Measurements from ENCODE around the gene KCNQ2. TPM values are rescaled to one million over a fixed set of nuclear protein-coding genes. Genes with fewer than 3 reads are reported as not detected.

The KCNQ2 gene
- total and polyA plus RNA-seq, 2 experiments from 2014 or later, result 68.5 to 92.4 TPM

DNA sequence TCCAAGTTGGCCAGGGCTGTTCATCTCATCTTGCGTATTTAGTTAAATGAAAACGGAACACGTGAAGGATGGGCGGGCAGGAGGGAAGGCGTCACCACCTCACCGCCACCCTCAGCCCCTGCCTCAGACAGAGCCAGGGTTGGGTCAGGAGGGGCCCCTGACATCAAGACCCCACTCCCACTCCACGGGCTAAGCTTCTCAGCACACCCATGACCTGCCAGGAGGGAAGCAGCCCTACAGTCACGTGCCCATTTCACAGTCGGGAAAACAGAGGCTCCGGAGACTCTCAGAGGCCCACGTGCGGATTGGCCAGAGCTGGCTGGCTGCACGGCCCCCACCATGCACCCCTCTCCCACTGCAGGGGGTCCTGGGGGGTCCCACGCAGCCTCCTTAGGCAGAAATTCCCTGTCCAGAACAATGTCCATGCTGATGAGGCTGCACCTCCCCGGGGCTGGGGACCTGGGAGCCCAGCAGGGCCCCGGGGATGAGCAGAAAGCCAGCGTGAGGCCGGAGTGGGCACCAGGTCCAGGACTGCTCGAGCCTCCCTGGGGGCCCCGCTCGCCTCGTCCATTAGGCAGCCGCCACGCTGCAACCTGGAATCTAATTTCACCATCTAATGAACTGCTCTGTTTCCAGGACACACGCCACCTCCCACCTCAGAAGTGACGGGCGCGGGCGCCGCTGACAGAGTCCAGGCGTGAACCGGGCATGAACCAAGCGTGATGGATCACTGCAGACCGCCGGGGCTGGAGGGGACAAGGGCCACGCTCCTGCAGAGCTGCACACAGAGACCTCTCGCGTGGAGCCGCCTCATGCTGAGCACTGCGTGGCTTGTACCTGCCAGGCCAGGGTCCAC lies 15.8 kb downstream of the KCNQ2 start (continued):
- TF ChIP-seq, protein P1, sequence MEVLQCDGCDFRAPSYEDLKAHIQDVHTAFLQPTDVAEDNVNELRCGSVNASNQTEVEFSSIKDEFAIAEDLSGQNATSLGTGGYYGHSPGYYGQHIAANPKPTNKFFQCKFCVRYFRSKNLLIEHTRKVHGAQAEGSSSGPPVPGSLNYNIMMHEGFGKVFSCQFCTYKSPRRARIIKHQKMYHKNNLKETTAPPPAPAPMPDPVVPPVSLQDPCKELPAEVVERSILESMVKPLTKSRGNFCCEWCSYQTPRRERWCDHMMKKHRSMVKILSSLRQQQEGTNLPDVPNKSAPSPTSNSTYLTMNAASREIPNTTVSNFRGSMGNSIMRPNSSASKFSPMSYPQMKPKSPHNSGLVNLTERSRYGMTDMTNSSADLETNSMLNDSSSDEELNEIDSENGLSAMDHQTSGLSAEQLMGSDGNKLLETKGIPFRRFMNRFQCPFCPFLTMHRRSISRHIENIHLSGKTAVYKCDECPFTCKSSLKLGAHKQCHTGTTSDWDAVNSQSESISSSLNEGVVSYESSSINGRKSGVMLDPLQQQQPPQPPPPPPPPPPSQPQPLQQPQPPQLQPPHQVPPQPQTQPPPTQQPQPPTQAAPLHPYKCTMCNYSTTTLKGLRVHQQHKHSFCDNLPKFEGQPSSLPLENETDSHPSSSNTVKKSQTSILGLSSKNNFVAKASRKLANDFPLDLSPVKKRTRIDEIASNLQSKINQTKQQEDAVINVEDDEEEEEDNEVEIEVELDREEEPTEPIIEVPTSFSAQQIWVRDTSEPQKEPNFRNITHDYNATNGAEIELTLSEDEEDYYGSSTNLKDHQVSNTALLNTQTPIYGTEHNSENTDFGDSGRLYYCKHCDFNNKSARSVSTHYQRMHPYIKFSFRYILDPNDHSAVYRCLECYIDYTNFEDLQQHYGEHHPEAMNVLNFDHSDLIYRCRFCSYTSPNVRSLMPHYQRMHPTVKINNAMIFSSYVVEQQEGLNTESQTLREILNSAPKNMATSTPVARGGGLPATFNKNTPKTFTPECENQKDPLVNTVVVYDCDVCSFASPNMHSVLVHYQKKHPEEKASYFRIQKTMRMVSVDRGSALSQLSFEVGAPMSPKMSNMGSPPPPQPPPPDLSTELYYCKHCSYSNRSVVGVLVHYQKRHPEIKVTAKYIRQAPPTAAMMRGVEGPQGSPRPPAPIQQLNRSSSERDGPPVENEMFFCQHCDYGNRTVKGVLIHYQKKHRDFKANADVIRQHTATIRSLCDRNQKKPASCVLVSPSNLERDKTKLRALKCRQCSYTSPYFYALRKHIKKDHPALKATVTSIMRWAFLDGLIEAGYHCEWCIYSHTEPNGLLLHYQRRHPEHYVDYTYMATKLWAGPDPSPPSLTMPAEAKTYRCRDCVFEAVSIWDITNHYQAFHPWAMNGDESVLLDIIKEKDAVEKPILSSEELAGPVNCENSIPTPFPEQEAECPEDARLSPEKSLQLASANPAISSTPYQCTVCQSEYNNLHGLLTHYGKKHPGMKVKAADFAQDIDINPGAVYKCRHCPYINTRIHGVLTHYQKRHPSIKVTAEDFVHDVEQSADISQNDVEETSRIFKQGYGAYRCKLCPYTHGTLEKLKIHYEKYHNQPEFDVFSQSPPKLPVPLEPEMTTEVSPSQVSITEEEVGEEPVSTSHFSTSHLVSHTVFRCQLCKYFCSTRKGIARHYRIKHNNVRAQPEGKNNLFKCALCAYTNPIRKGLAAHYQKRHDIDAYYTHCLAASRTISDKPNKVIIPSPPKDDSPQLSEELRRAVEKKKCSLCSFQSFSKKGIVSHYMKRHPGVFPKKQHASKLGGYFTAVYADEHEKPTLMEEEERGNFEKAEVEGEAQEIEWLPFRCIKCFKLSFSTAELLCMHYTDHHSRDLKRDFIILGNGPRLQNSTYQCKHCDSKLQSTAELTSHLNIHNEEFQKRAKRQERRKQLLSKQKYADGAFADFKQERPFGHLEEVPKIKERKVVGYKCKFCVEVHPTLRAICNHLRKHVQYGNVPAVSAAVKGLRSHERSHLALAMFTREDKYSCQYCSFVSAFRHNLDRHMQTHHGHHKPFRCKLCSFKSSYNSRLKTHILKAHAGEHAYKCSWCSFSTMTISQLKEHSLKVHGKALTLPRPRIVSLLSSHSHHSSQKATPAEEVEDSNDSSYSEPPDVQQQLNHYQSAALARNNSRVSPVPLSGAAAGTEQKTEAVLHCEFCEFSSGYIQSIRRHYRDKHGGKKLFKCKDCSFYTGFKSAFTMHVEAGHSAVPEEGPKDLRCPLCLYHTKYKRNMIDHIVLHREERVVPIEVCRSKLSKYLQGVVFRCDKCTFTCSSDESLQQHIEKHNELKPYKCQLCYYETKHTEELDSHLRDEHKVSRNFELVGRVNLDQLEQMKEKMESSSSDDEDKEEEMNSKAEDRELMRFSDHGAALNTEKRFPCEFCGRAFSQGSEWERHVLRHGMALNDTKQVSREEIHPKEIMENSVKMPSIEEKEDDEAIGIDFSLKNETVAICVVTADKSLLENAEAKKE (CRISPR knock-in tag; IDR thresholded peaks at IDR 0.05), result no peak
- TF ChIP-seq, protein P2, sequence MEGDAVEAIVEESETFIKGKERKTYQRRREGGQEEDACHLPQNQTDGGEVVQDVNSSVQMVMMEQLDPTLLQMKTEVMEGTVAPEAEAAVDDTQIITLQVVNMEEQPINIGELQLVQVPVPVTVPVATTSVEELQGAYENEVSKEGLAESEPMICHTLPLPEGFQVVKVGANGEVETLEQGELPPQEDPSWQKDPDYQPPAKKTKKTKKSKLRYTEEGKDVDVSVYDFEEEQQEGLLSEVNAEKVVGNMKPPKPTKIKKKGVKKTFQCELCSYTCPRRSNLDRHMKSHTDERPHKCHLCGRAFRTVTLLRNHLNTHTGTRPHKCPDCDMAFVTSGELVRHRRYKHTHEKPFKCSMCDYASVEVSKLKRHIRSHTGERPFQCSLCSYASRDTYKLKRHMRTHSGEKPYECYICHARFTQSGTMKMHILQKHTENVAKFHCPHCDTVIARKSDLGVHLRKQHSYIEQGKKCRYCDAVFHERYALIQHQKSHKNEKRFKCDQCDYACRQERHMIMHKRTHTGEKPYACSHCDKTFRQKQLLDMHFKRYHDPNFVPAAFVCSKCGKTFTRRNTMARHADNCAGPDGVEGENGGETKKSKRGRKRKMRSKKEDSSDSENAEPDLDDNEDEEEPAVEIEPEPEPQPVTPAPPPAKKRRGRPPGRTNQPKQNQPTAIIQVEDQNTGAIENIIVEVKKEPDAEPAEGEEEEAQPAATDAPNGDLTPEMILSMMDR (conservative IDR thresholded peaks at IDR 0.05; ENCODE audit: low read depth in 2 of 2), result no peak
- TF ChIP-seq NANOG (IDR thresholded peaks at IDR 0.05; ENCODE audit: borderline replicate concordance) (no peak), CREB1 (CRISPR knock-in tag; IDR thresholded peaks at IDR 0.05; ENCODE audit: low read depth) (no peak), POLR2AphosphoS5 (IDR thresholded peaks at IDR 0.05; ENCODE audit: low read depth) (no peak), STAT1 (IDR thresholded peaks at IDR 0.05; ENCODE audit: unreplicated experiment) (no peak)
- TF ChIP-seq, protein P3, sequence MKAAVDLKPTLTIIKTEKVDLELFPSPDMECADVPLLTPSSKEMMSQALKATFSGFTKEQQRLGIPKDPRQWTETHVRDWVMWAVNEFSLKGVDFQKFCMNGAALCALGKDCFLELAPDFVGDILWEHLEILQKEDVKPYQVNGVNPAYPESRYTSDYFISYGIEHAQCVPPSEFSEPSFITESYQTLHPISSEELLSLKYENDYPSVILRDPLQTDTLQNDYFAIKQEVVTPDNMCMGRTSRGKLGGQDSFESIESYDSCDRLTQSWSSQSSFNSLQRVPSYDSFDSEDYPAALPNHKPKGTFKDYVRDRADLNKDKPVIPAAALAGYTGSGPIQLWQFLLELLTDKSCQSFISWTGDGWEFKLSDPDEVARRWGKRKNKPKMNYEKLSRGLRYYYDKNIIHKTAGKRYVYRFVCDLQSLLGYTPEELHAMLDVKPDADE (IDR thresholded peaks at IDR 0.05), result no peak

All from GM23338 (cell line).